Jurkat, Clone E6-1 (cell line): Measurements from ENCODE around the gene DBN1.
"Not testable (repeated sequence)": the region's sequence is repeated elsewhere in the genome, so short reads cannot be mapped to it uniquely, and the experiment has no call there.

Source experiments
- DNase-seq: peaks from one replicate; pipeline ENCODE4 v3.0.0-alpha.2; 2011; ENCODE audit warnings: low read depth, low spot score
- H3K4me3 ChIP-seq: 2 replicates; pipeline ENCODE4 v1.5.1; 2011; ENCODE audit warnings: mild to moderate bottlenecking, low read length, control low read depth, moderate library complexity

The DBN1 gene

GRCh38 chr5:177494346-177495195 lies 21.1 kb upstream of the DBN1 start:
- DNase-seq, result no peak
- no peak overlapping the region for H3K4me3 ChIP-seq

GRCh38 chr5:177493795-177494345 lies 20.4 kb upstream of the DBN1 start:
- no peak overlapping the region for H3K4me3 ChIP-seq
- DNase-seq, result no peak

- no peak overlapping the region for H3K4me3 ChIP-seq
- DNase-seq, result no peak
Measured at GRCh38 chr5:177492841-177493240, 19.4 kb upstream of the DBN1 start.

- no peak for DNase-seq
- H3K4me3 ChIP-seq, result no peak overlapping the region
Measured at GRCh38 chr5:177491983-177492746, 18.7 kb upstream of the DBN1 start.

- H3K4me3 ChIP-seq, result no peak overlapping the region
- DNase-seq, result peak; percentile 75
Measured at GRCh38 chr5:177491429-177491945, 18.1 kb upstream of the DBN1 start.

- no peak for DNase-seq
- no peak overlapping the region for H3K4me3 ChIP-seq
Measured at GRCh38 chr5:177490992-177491391, 17.6 kb upstream of the DBN1 start.

GRCh38 chr5:177490311-177490991 lies 17.0 kb upstream of the DBN1 start:
- no peak overlapping the region for H3K4me3 ChIP-seq
- no peak for DNase-seq

GRCh38 chr5:177489119-177489716 lies 15.8 kb upstream of the DBN1 start:
- no peak overlapping the region for H3K4me3 ChIP-seq
- no peak for DNase-seq

GRCh38 chr5:177487975-177488374 lies 14.5 kb upstream of the DBN1 start:
- no peak for DNase-seq
- no peak overlapping the region for H3K4me3 ChIP-seq

- no peak for DNase-seq
- H3K4me3 ChIP-seq, result no peak overlapping the region
Measured at GRCh38 chr5:177487144-177487543, 13.7 kb upstream of the DBN1 start.

GRCh38 chr5:177486256-177486655 lies 12.8 kb upstream of the DBN1 start:
- no peak for DNase-seq
- H3K4me3 ChIP-seq, result no peak overlapping the region

GRCh38 chr5:177485753-177486152 lies 12.3 kb upstream of the DBN1 start:
- DNase-seq, H3K4me3 ChIP-seq: not testable (repeated sequence)

GRCh38 chr5:177484902-177485549 lies 11.6 kb upstream of the DBN1 start:
- H3K4me3 ChIP-seq, result no peak overlapping the region
- DNase-seq, result no peak

- no peak overlapping the region for H3K4me3 ChIP-seq
- no peak for DNase-seq
Measured at GRCh38 chr5:177483994-177484901, 10.8 kb upstream of the DBN1 start.

- no peak overlapping the region for H3K4me3 ChIP-seq
- no peak for DNase-seq
Measured at GRCh38 chr5:177483042-177483441, 9.6 kb upstream of the DBN1 start.

GRCh38 chr5:177482359-177482795 lies 8.9 kb upstream of the DBN1 start:
- no peak for DNase-seq

GRCh38 chr5:177479774-177480173 lies 6.3 kb upstream of the DBN1 start:
- DNase-seq, result no peak
- no peak overlapping the region for H3K4me3 ChIP-seq

More at GRCh38 chr5:177482359-177482795, 8.9 kb upstream of the DBN1 start:
- H3K4me3 ChIP-seq, result no peak overlapping the region
